HUES6 (cell line): Measurements from ENCODE around the gene IRS2.

Source experiments
- H3K27ac ChIP-seq: 2 replicates; pipeline ENCODE4 v1.7.0; 2013; ENCODE audit warnings: low read depth, mild to moderate bottlenecking, low read length, inconsistent platforms
- H3K27me3 ChIP-seq: 2 replicates; pipeline ENCODE4 v1.6.1; 2013; ENCODE audit warnings: low read length; ENCODE audit not compliant: control insufficient read depth, insufficient read depth
- H3K36me3 ChIP-seq: 2 replicates; pipeline ENCODE4 v1.6.1; 2013; ENCODE audit warnings: low read length; ENCODE audit not compliant: control insufficient read depth, insufficient read depth
- H3K4me1 ChIP-seq: 2 replicates; pipeline ENCODE4 v1.6.1; 2013; ENCODE audit warnings: low read length; ENCODE audit not compliant: control insufficient read depth, insufficient read depth
- H3K4me3 ChIP-seq: 2 replicates; pipeline ENCODE4 v1.5.1; 2013; ENCODE audit warnings: low read depth, low read length
- H3K9ac ChIP-seq: one replicate; pipeline ENCODE4 v1.6.1; 2013; ENCODE audit warnings: mild to moderate bottlenecking, low read length
- H3K9me3 ChIP-seq: 2 replicates; pipeline ENCODE4 v1.6.1; 2013; ENCODE audit warnings: low read depth, low read length; ENCODE audit not compliant: control insufficient read depth, insufficient read depth

Gene IRS2

GRCh38 chr13:109816808-109817203 lies 30.4 kb upstream of the IRS2 start:
- H3K9ac ChIP-seq, result no peak overlapping the region
- no peak overlapping the region for H3K4me3 ChIP-seq
- no peaks in the 10 kb centered on the region for H3K36me3 ChIP-seq
- no peak overlapping the region for H3K27ac ChIP-seq
- no peaks in the 10 kb centered on the region for H3K9me3 ChIP-seq
- peaks cover 12% of the 10 kb centered on the region; the same call in 1 of the 2 replicates for H3K4me1 ChIP-seq
- H3K27me3 ChIP-seq, result no peaks in the 10 kb centered on the region

GRCh38 chr13:109816112-109816807 lies 29.9 kb upstream of the IRS2 start:
- Histone ChIP-seq H3K36me3 (no peaks in the 10 kb centered on the region), H3K4me1 (peaks cover 12% of the 10 kb centered on the region; the same call in 1 of the 2 replicates)

GRCh38 chr13:109815651-109816050 lies 29.3 kb upstream of the IRS2 start:
- Histone ChIP-seq H3K4me1 (peaks cover 12% of the 10 kb centered on the region; the same call in 1 of the 2 replicates), H3K27me3 (no peaks in the 10 kb centered on the region), H3K9me3 (no peaks in the 10 kb centered on the region), H3K36me3 (no peaks in the 10 kb centered on the region), H3K4me3 (no peak overlapping the region), H3K9ac (no peak overlapping the region), H3K27ac (no peak overlapping the region)

More at GRCh38 chr13:109816112-109816807, 29.9 kb upstream of the IRS2 start:
- H3K9me3 ChIP-seq, result no peaks in the 10 kb centered on the region
- H3K4me3 ChIP-seq, result no peak overlapping the region
- H3K9ac ChIP-seq, result no peak overlapping the region
- H3K27me3 ChIP-seq, result no peaks in the 10 kb centered on the region
- no peak overlapping the region for H3K27ac ChIP-seq

- no peaks in the 10 kb centered on the region for H3K9me3 ChIP-seq
- no peaks in the 10 kb centered on the region for H3K27me3 ChIP-seq
- H3K27ac ChIP-seq, result no peak overlapping the region
- H3K4me3 ChIP-seq, result no peak overlapping the region
- H3K4me1 ChIP-seq, result peaks cover 12% of the 10 kb centered on the region; the same call in 1 of the 2 replicates
- no peaks in the 10 kb centered on the region for H3K36me3 ChIP-seq
- H3K9ac ChIP-seq, result no peak overlapping the region
These were observed 27.3 kb upstream of the IRS2 start for GRCh38 chr13:109813663-109814062.

- H3K4me3 ChIP-seq, result no peak overlapping the region
- H3K27ac ChIP-seq, result no peak overlapping the region
- H3K9ac ChIP-seq, result no peak overlapping the region
- no peaks in the 10 kb centered on the region for H3K9me3 ChIP-seq
- peaks cover 12% of the 10 kb centered on the region; the same call in 1 of the 2 replicates for H3K4me1 ChIP-seq
- H3K36me3 ChIP-seq, result no peaks in the 10 kb centered on the region
- no peaks in the 10 kb centered on the region for H3K27me3 ChIP-seq
These were observed 26.0 kb upstream of the IRS2 start for GRCh38 chr13:109812382-109812781.

- Histone ChIP-seq H3K4me1 (0 out of 2 replicates have a peak, but pooled peaks cover under 1% of the 10 kb centered on the region), H3K27ac (no peak overlapping the region), H3K9ac (no peak overlapping the region), H3K27me3 (no peaks in the 10 kb centered on the region), H3K9me3 (no peaks in the 10 kb centered on the region), H3K4me3 (no peak overlapping the region), H3K36me3 (no peaks in the 10 kb centered on the region)
These were observed 24.6 kb upstream of the IRS2 start for GRCh38 chr13:109810761-109811510.

- no peak overlapping the region for H3K4me3 ChIP-seq
- no peaks in the 10 kb centered on the region for H3K36me3 ChIP-seq
- H3K27ac ChIP-seq, result no peak overlapping the region
- H3K27me3 ChIP-seq, result no peaks in the 10 kb centered on the region
- no peaks in the 10 kb centered on the region for H3K4me1 ChIP-seq
- H3K9me3 ChIP-seq, result no peaks in the 10 kb centered on the region
- no peak overlapping the region for H3K9ac ChIP-seq
These were observed 23.0 kb upstream of the IRS2 start for GRCh38 chr13:109809216-109809932.

GRCh38 chr13:109807345-109807744 lies 21.0 kb upstream of the IRS2 start:
- H3K9ac ChIP-seq, result no peak overlapping the region
- H3K27ac ChIP-seq, result no peak overlapping the region
- no peak overlapping the region for H3K4me3 ChIP-seq
- H3K9me3 ChIP-seq, result no peaks in the 10 kb centered on the region
- H3K27me3 ChIP-seq, result no peaks in the 10 kb centered on the region
- H3K4me1 ChIP-seq, result no peaks in the 10 kb centered on the region
- H3K36me3 ChIP-seq, result no peaks in the 10 kb centered on the region

GRCh38 chr13:109804654-109805053 lies 18.3 kb upstream of the IRS2 start:
- Histone ChIP-seq H3K4me3 (no peak overlapping the region), H3K36me3 (no peaks in the 10 kb centered on the region), H3K4me1 (no peaks in the 10 kb centered on the region), H3K27me3 (no peaks in the 10 kb centered on the region), H3K9me3 (no peaks in the 10 kb centered on the region), H3K27ac (no peak overlapping the region), H3K9ac (no peak overlapping the region)

- H3K9me3 ChIP-seq, result no peaks in the 10 kb centered on the region
- H3K4me1 ChIP-seq, result no peaks in the 10 kb centered on the region
- no peak overlapping the region for H3K9ac ChIP-seq
- H3K27me3 ChIP-seq, result no peaks in the 10 kb centered on the region
- H3K36me3 ChIP-seq, result no peaks in the 10 kb centered on the region
- H3K27ac ChIP-seq, result no peak overlapping the region
- no peak overlapping the region for H3K4me3 ChIP-seq
These were observed 17.4 kb upstream of the IRS2 start for GRCh38 chr13:109803825-109804224.

GRCh38 chr13:109802936-109803335 lies 16.6 kb upstream of the IRS2 start:
- no peaks in the 10 kb centered on the region for H3K27me3 ChIP-seq
- no peaks in the 10 kb centered on the region for H3K4me1 ChIP-seq
- H3K27ac ChIP-seq, result no peak overlapping the region
- H3K9me3 ChIP-seq, result no peaks in the 10 kb centered on the region
- no peak overlapping the region for H3K4me3 ChIP-seq
- H3K36me3 ChIP-seq, result no peaks in the 10 kb centered on the region
- no peak overlapping the region for H3K9ac ChIP-seq
